HG03045 (cell line): ENCODE measurements around the gene CCDC9B.
A peak's percentile ranks its signal among the peaks of the same experiment; 100 is the strongest.

Source experiments
- ATAC-seq: cut with Tn5 transposase; IDR thresholded peaks from one replicate; pipeline ENCODE4 v1.9.1; 2021; ENCODE audit warnings: mild to moderate bottlenecking, moderate library complexity; ENCODE audit not compliant: unreplicated experiment

Gene CCDC9B

DNA sequence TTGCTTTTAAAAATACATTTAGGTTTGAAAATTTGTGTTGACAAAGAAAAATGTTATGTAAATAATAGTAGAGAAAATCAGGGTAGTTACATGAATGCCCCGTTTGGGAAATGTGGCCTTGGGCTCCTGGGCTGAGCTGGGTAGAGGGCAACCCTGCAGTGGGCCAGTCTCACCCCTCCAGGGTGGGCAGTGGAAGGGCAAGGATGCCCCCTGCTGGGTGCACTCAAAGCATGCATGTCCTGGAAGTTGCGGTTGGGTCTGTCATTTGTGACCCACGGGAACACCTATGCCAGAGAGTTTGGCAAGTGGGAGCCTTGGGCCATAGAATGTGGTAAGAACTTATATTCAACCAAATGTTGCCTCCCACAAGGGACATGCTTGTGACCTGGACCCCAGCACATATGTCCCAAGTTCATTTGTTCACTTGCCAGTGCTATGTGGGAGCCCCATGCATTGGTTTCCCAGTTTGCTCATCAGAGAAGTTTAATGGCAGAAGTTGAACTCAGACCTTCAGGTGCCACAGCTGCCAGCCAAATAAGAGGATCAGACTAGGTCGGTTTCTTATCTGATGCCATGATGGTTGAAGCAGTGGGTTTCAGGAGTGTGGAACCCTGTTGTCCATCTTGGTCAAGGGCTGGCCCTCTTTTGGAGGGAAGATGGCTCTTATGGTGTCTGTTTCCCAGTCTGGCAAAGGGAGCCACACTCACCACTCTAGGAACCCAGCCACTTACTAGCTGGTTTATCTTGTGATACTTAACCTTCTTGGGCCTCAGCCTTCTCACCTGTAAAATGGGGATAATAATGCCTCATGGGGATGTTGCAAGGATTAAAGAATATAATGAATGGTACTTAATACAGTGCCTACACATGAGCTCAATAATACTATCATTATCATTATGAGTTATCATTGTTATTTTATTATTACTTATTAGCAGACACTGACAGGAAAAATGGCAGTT lies 30.5 kb downstream of the CCDC9B start:
- ATAC-seq, result no peak

DNA sequence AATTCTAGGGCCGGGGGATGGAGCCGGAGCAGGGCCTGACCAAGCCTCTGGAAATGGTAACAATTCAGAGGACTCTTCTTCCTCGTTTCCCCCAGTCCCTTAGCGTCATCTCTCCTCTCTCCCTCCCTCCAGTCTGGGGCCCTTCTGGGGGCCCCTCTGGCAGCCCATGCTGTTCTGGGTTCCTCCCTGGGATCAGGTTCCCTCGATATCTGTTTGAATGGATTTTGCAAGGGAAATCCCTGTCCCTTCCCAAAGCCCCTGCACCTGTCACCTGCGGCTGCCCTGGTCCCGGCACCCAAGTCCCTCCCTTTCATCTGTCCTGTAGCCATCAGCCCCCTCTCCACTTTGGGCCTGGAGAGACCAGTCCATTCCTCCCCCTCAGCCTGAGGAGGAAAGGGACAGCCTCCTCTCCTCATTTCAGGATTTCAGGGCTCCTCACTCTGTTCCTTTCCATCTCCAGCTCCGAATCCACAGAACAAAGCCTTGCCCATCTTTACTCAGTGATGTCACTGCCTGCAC lies 31.3 kb downstream of the CCDC9B start:
- ATAC-seq, result no peak

DNA sequence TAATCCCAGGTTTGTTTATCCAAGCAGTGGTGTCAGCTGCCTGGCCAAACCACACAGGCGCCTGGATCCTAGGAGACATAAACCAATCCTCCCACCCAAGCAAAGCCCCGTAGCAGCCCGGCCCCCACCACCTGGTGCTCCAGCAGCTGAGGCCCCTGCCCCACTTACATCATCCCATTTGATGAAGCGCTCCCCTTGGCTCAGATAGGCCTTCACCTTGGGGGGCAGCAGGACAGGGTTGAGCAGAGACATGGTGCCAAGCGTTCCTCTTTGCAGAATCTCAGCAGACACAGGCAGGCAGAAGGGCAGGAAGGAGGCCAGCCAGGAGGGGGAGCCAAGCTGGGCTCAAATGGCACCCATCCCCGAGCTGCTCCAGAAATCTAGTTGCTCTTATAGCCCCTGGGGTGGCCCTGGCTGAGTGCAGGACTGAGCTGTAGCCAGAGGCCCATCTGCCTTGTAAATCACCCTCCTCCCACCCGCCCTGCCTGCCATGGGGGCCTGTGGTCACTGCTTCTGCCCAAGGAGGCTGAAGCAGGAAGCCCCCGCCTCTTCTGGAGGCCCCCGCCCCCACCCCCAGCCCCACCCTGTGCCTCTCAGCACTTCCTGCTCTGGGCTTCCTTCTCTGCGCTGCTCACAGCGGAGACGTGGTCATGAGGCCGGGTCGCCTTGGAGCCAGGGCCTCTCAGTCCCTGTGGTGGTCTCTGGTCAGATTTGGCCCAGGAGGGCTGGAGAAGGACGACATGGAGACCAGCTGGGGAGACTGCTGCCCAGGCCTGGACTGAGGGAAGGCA lies 33.1 kb downstream of the CCDC9B start, which contains the start of gene PLCB2:
Gene PLCB2 (minus strand): TSS at position 515 of the 791 bp plus-strand sequence. CDS start 263 bp downstream, at position 252.
- ATAC-seq, result peak; percentile 36

DNA sequence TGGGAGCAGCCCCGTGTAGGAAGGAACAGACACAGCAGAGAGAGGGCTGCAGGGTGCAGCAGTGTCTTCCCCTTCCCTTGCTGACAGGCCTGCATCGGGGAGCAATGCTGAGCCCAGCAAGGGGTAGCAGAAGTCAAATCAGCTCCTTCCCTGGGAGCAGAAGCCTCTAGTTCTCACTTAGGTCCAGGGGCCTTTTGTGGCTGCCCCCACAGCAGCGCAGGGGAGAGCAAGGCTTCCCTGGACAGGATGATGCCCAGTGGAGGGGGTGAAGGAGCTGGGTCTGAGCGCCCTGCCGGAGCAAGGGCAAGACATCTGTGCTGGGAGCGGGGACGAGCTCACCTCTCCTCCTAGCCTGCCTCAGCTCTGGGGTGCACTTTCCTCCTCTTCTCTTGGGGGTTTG lies 33.8 kb downstream of the CCDC9B start:
- ATAC-seq, result no peak

DNA sequence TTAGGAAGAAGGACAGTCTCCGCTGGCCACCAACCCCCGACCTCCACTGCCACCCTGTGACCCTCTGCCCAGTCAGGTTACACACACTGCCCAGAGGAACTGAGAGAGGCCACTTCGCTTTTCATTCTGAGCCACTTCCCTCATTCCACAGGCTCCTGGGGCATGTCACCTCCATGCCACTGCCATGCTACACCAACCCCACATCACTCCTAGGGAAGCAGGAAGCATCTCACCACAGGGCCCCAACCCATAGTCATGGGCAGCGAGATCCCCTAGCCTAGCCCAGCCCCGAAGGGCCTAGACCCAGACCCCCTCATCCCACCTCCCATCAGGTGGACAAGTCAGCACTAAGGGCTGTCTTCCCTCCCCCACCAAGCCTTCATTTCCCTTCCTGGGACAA lies 34.4 kb downstream of the CCDC9B start:
- ATAC-seq, result no peak

DNA sequence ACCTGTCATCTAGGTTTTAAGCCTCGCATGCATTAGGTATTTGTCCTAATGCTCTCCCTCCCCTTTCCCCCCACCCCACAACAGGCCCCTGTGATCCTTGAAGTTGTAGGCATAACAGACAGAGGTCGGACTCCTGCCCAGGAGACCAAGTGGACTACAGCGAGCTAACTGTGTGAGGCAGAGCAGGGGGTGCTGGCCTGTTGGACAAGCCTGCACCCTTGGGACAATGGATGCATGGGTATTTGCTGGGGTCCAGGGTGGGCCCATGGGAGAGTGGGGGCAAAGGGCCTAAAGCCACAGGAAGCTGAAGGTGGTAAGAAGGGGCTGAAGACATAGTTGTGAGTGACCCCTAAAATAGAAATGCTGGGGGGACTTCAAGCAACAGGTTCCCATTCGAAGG lies 35.5 kb downstream of the CCDC9B start:
- ATAC-seq, result no peak

DNA sequence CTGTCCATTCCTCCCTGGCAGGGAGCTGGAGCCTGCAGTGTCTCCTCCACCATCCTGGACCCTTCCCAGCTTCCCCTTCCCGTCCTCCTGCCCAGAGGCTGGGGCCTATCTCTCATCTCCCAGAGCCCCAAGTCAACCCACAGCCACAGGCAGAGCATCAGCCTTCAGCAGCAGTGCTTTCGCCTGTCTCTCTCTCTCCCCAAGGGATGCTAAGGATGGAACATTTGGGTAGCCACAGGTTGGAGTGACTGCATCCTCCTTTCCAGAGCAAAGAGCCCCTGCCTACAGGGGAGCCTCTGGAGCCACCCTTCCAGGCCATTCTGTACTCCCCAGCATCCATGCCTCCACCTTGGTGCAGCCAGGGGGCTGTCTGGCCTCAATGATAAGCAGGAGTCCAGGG lies 37.2 kb downstream of the CCDC9B start:
- no peak for ATAC-seq

DNA sequence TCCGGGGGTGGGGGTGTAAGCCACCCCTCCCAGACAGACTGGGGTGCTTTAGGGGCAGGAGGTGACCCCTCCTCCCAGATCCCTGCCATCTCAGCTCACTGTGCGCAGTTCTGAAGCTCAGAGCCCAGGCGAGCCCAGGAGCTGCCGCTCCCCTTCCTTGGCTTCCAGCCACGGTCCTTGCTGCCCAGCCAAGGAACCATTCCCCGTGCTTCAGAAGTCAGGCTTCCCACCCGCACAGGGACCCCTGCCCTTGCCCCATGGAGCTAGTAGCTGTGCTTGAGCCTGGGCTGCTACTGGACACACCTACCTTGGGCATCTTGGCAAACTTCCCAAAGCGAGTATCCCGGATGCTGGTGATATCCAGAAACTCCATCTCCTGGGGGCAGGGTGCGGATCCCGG lies 37.8 kb downstream of the CCDC9B start:
- ATAC-seq, result no peak

DNA sequence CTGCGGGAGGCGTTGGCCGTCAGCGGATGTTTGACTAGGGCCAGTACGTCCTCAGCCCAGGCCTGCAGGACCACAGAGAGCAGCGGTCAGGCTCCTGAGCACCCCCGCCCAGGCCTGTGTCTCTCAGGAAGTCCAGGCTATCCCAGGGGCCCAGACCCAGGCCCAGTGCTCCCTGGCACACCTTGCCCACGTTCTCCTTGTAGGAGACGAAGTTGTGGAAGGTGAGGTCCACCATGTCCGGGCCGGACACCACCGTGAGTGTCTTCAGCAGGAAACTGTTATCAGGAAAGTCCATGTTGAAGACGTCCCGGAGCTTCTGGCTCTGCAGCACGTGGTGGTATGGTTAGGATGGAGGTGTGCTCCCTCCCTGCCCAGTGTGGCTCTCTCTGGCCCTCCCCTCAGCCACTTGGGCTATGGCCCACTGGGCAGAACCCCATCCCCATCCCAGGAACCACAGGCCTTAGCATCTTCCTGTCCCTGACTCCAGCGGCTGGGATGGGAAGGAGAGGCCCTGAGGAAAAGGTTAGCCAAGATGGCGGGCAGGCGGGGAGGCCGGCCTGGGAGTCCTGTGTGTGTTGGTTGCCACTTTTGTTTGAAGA lies 38.4 kb downstream of the CCDC9B start:
- ATAC-seq, result no peak

DNA sequence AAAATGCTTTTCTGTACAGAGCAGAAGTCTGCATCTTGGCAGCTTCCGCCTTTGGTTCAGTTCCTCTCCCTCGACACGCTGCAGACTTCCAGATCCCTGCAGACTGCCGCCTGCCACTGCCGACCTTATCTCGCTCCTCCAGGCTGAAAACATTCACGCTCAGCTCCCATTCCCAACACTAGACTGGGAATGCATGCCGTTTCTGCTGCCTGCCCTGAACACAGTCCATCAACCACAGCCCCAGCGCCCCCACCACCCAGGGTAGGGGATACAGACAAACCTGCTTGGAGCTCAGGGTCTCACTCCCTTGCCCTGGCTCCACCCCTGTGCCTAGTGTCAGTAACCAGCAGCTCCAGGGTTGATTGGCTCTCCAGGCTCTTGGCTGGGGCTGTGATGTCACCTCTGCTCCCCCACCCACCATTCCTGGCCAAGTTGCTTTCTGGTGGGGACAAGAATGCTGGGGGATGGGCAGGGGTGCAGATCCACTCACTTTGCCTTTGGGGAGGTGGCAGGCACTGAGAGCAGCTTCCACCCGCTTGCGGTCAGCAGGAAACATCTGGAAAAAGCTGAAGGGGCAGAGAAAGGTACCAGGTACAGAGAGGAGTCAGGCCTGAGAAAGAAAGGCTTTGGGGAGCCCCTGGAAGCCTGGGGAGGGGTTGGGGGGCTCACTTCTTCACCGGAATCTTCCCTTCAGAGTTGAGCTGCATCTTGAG lies 39.1 kb downstream of the CCDC9B start:
- ATAC-seq, result no peak

DNA sequence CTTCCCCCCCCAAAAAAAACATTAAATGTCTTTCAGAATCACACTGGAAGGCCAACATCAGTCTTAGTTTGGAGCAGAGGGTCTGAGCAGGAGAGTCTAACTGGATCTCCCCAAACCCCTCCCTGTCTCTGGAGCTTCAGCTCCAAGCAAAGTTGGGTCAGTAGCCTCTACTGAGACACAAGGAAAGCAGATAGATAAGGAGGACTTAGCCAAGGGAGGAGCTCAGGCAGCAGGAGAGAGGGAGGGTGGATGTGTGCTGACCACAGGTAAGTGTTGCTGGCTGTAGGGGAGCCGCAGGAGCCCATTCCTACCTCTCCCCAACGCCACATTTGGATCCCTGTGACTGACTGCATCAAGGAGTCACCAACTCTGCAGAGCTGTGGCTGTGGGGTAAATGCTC lies 40.0 kb downstream of the CCDC9B start:
- no peak for ATAC-seq

DNA sequence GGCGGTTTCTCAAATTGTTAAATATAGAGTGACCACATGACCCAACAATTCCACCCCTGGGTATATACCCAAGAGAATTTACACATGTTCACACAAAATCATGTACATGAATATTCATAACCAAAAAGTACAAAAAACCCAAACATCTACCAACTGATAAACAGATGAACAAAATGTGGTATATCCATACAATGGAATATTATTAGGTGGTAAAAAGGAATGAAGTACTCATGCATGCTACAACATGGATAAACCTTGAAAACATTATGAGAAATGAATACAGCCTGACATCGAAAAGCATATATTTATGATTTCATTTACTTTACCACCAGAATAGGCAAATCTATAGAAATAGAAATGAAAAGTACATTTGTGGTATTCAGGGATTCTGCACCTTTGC lies 40.4 kb downstream of the CCDC9B start:
- ATAC-seq, result no peak

DNA sequence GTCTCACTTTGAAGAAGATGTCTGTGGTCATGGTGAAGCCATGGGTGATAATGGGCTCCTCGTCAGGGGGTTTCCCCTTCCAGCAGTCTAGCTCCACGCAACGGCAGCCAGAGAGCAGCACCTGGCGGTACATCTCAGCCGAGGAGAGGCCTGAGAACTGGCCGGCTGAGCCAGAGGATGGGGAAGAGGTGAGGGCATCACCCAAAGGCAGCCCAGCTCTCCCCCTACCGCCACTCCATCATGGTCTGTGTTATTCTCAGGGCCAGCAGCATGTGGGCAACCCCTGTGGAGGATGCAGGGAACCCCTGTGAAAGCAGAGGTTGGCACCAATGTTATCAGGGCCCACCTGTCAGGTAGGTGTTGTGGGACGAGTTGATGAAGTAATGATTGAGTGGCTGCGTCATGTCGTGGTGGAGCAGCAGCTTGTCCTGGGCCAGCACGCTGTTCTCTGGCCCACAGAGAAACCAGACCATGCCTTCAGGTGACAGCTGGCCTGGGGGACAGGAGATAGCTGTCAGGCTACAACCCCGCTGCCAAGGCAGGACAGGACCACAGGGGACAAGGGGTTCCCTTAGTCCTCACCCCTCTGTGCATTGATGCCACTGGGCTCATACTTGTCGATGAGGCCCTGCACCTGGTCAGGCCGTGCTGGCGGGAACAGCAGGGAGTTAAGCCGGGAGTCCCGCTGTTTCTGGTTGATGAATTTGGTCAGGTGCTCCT lies 42.4 kb downstream of the CCDC9B start:
- no peak for ATAC-seq

DNA sequence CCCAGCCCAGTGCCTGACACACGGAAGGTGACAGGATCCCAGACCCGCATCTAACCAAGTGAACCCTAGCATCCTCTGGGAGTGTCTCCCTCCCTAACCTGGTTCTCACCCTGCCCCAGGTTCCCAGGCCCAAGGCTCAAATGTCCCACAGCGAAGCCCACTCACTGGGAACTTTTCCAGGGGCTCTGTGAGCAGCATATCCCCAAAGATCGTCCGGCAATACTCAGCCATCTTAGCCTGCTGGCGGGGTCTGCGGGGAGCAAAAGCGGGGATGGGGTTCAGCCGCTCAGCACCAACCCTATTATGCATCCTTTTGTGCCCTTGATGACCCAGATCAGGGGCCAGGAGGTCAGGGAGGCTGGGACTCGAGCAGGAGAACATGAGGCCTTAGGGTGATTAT lies 43.4 kb downstream of the CCDC9B start:
- no peak for ATAC-seq

DNA sequence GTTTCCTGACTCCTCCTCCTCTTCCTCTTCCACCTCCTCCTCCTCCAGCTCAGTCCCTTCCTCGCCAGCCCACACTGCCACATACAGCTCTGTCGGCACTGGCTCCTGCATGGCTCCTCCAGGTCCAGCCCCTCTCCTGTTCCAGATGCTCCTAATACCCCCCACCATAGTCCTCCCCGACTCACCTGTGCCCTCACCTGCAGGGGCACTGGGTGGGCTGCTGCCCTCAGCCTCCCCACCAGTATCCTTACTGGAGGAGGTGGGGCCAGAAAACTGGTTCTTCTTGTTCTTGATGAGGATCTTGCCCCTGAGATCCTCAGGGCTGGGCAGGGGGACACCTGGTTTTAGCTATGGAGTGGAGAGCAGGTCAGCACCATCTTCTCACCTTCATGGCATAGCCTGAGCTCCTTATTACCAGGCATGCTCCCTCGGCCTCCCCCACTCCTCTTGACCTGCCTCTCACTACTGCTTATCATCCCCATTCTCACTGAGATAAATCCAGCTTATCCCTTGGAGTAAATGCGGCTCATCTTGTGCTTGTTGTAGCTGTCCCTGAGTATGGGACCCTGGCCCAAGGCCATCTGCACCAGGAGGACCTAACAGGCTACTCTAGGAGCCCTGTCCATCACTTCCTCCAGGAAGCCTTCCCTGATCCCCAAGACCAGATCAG lies 44.0 kb downstream of the CCDC9B start:
- ATAC-seq, result no peak

DNA sequence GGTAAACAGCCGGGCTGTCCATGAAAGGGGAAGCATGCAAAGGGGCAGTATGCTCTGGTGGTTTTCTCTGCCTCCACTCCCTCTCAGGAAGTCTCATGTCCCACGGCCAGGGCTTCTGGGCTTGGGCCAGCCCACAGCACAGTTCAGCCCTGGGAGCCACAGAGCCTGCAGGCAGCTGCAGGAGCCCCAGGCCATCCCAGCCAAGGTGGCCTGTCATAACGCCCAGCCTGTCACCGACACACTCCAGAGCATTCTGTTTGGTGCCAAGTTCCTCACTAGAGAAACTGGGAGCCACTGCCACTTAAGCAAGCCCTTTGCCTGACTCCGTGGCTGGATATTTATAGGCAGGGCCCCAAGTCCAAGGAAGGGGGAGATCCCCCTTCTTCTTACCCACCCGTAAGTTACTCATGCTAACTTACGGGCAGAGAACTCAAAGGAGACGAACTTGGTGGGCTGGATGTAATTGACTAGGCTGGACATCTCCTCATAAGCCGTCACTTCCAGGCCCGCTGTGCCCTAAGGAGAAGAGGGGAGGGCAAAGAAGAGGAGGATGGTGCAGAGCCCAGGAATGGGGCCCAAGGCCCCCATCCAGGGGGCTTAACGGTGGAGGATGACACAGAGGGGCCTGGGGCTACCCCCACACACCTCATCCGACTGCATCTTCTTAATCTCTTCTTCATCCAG lies 44.7 kb downstream of the CCDC9B start:
- no peak for ATAC-seq

DNA sequence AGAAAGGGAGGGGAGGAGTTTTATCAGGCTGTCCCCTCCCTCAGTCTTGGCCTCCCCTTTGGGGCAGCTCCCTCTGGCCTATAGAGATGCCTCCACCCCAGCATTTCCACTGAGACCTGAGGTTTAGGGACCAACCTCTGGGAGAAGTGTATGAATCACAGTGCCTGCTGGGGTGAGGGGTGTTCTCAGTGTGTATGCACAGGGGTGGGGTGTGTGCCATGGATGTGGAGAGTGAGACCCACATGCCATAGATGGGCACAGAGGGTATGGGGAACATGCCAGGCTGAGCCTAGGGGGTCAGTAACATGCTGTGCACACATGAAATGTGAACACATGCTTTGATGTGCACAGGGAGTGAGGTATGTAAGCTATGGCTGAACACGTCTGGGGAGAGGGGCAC lies 45.4 kb downstream of the CCDC9B start:
- ATAC-seq, result no peak

DNA sequence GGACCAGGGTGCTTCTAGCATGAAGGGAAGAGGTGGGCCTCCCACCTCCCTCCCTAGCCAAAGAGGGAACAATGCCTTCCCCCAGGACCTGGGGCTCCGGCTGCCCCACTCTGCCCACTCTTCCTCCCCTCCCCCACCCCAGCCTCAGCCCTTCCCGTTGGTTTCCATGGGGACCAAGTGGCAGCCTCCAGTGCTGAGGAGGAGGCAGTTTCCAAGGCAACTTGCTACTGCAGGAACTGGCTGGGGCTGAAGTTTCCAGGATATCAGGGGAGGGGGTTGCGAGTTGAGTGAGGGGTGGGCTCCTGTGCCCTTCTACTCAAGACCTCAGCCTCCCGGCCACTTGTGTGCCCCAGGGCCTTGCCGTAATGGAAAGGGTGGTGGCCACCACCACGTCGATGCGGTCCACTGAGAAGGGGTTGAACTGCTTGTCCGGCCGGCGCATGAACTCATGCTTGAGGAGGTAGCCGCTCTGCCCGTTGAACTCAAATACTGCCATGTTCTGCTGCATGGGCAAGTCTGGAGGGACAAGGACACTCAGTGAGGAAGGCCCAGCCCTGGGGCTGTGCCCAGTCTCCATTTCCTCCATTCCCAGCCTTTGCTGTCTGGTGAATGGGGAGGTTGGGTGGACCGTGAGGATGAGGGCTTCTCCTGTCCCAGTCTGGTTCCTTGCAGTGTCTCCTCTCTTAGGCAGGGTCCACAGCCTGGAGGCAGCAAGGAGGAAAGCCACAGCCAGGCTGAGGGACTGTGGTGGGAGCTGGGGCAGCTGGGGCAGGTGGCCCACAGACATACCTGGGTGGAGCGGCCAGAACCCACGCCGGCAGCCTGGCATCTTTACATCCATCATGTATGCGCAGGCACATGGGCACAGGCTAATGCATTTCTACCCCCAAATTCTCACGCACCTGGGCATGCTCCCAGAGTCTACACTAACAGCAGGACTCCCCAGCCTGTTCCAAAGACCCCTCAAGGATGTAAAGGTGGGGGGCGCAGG lies 46.5 kb downstream of the CCDC9B start:
- ATAC-seq, result no peak
